Stimulated activated CD4-positive, alpha-beta T cell treated with anti-CD3 and anti-CD28 coated beads, TNF-alpha, amount 100 ng/mL, for 24 hours (primary cell): ENCODE measurements around the gene ABHD14A.
"Not testable (repeated sequence)": the region's sequence is repeated elsewhere in the genome, so short reads cannot be mapped to it uniquely, and the experiment has no call there.

Experiments used
- DNase-seq, 3 experiments: peaks; one replicate each; pipeline ENCODE4 v3.0.0-alpha.2; 2020; ENCODE audit warnings: low read depth in 3 of 3

The ABHD14A gene

GRCh38 chr3:51974963-51975851, at the start of gene ABHD14A:
Gene ABHD14A, plus strand, starts transcription at chr3:51975064. Its CDS starts 72 bp downstream, at chr3:51975136.
- peak in 2 of 3 experiments; percentile 49 to 72 for DNase-seq

- no peak for DNase-seq
Measured at GRCh38 chr3:51927061-51927977, 47.5 kb upstream of the ABHD14A start.

- DNase-seq = no peak
Measured at GRCh38 chr3:51928438-51928837, 46.4 kb upstream of the ABHD14A start.

- DNase-seq = not testable (repeated sequence)
Measured at GRCh38 chr3:51928981-51929380, 45.9 kb upstream of the ABHD14A start.

GRCh38 chr3:51929420-51930003, 45.4 kb upstream of the ABHD14A start:
- DNase-seq = no peak

- no peak for DNase-seq
Measured at GRCh38 chr3:51930439-51930838, 44.4 kb upstream of the ABHD14A start.

GRCh38 chr3:51931756-51932155, 43.1 kb upstream of the ABHD14A start:
- no peak for DNase-seq

- no peak for DNase-seq
Measured at GRCh38 chr3:51932471-51933370, 42.1 kb upstream of the ABHD14A start.

- no peak for DNase-seq
Measured at GRCh38 chr3:51933471-51934138, 41.3 kb upstream of the ABHD14A start.

- DNase-seq = no peak
Measured at GRCh38 chr3:51934139-51934850, 40.6 kb upstream of the ABHD14A start.

GRCh38 chr3:51934991-51935885, 39.6 kb upstream of the ABHD14A start:
- no peak for DNase-seq

GRCh38 chr3:51935886-51936755, 38.7 kb upstream of the ABHD14A start:
- DNase-seq = no peak

GRCh38 chr3:51937014-51937413, 37.9 kb upstream of the ABHD14A start:
- no peak for DNase-seq

- DNase-seq = no peak
Measured at GRCh38 chr3:51937611-51938450, 37.0 kb upstream of the ABHD14A start.

- no peak for DNase-seq
Measured at GRCh38 chr3:51938780-51939425, 36.0 kb upstream of the ABHD14A start.
